ENCODE measurements around the gene KAZN.

The KAZN gene

GRCh38 chr1:15060104-15060503, 461.6 kb downstream of the KAZN start:
- no peak overlapping the region for H2AFZ ChIP-seq (ENCODE audit: low read length)
- H3K4me3 ChIP-seq (ENCODE audit: low read length) = no peak overlapping the region
- H3K36me3 ChIP-seq (replicated peaks; ENCODE audit: insufficient read depth, low read length) = no peaks in the 10 kb centered on the region
- no peaks in the 10 kb centered on the region for H3K27me3 ChIP-seq (replicated peaks; ENCODE audit: insufficient read depth, low read length)
- H3F3A ChIP-seq (ENCODE audit: insufficient read depth, low read length) = no peaks in the 10 kb centered on the region
- H3K9me3 ChIP-seq (replicated peaks; ENCODE audit: insufficient read depth, low read length) = no peaks in the 10 kb centered on the region
- no peak overlapping the region for H3K4me2 ChIP-seq (ENCODE audit: low read depth, low read length)
- no peak overlapping the region for H3K27ac ChIP-seq (ENCODE audit: low read length)
- H4K20me1 ChIP-seq (ENCODE audit: insufficient read depth, low read length) = no peaks in the 10 kb centered on the region
- DNase-seq = no peak
- no peaks in the 10 kb centered on the region for H3K79me2 ChIP-seq (ENCODE audit: low read length)
- H3K4me1 ChIP-seq (ENCODE audit: low read length) = no peaks in the 10 kb centered on the region
- no peak overlapping the region for H3K9ac ChIP-seq (ENCODE audit: low read length)
- H3K9me2 ChIP-seq (replicated peaks; ENCODE audit: insufficient read depth, low read length) = no peaks in the 10 kb centered on the region
- TF ChIP-seq EZH2phosphoT487 (IDR thresholded peaks at IDR 0.05; ENCODE audit: low read length) (no peak), CTCF (IDR thresholded peaks at IDR 0.05; ENCODE audit: low read length) (no peak), EZH2 (optimal IDR thresholded peaks at IDR 0.05; ENCODE audit: low read depth, low read length) (no peak)

GRCh38 chr1:15062479-15063099, 464.1 kb downstream of the KAZN start:
- H3K9me3 ChIP-seq (replicated peaks; ENCODE audit: insufficient read depth, low read length) = no peaks in the 10 kb centered on the region
- H2AFZ ChIP-seq (ENCODE audit: low read length) = no peak overlapping the region
- H3K4me3 ChIP-seq (ENCODE audit: low read length) = no peak overlapping the region
- no peak overlapping the region for H3K27ac ChIP-seq (ENCODE audit: low read length)
- H4K20me1 ChIP-seq (ENCODE audit: insufficient read depth, low read length) = no peaks in the 10 kb centered on the region
- H3K4me1 ChIP-seq (ENCODE audit: low read length) = no peaks in the 10 kb centered on the region
- no peaks in the 10 kb centered on the region for H3K27me3 ChIP-seq (replicated peaks; ENCODE audit: insufficient read depth, low read length)
- no peaks in the 10 kb centered on the region for H3K79me2 ChIP-seq (ENCODE audit: low read length)
- H3K9ac ChIP-seq (ENCODE audit: low read length) = no peak overlapping the region
- H3K36me3 ChIP-seq (replicated peaks; ENCODE audit: insufficient read depth, low read length) = no peaks in the 10 kb centered on the region
- peak; percentile 20 for DNase-seq
- H3K9me2 ChIP-seq (replicated peaks; ENCODE audit: insufficient read depth, low read length) = no peaks in the 10 kb centered on the region
- no peak overlapping the region for H3K4me2 ChIP-seq (ENCODE audit: low read depth, low read length)
- no peaks in the 10 kb centered on the region for H3F3A ChIP-seq (ENCODE audit: insufficient read depth, low read length)
- TF ChIP-seq CTCF (IDR thresholded peaks at IDR 0.05; ENCODE audit: low read length) (peak; percentile 78), EZH2phosphoT487 (IDR thresholded peaks at IDR 0.05; ENCODE audit: low read length) (no peak)

DNA sequence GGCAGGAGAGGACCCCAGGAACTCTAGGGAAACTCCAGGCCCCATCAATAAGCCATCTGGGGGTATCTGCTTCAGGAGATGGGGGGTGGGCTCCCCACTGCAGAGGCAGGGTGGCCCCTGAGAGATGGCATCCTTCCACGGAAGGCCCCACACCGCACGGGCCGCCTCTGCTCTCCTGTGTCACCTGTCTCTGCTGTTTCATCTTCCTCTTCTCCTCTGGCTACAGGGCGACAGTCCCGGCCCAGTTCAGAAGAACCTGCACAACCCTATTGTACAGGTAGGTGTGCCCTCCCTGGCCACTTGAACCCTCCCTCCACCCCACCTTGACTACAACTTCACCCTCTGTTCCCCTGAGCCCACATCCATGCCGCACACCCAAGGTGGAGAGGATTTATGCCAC, 464.9 kb downstream of the KAZN start:
- no peaks in the 10 kb centered on the region for H3F3A ChIP-seq (ENCODE audit: insufficient read depth, low read length)
- TF ChIP-seq CTCF (IDR thresholded peaks at IDR 0.05; ENCODE audit: low read length) (no peak), EZH2 (optimal IDR thresholded peaks at IDR 0.05; ENCODE audit: low read depth, low read length) (no peak), EZH2phosphoT487 (IDR thresholded peaks at IDR 0.05; ENCODE audit: low read length) (no peak)
- no peaks in the 10 kb centered on the region for H3K9me3 ChIP-seq (replicated peaks; ENCODE audit: insufficient read depth, low read length)
- no peaks in the 10 kb centered on the region for H3K36me3 ChIP-seq (replicated peaks; ENCODE audit: insufficient read depth, low read length)
- no peaks in the 10 kb centered on the region for H3K79me2 ChIP-seq (ENCODE audit: low read length)
- no peak overlapping the region for H3K4me2 ChIP-seq (ENCODE audit: low read depth, low read length)
- no peak overlapping the region for H2AFZ ChIP-seq (ENCODE audit: low read length)
- H3K9me2 ChIP-seq (replicated peaks; ENCODE audit: insufficient read depth, low read length) = no peaks in the 10 kb centered on the region
- no peak overlapping the region for H3K4me3 ChIP-seq (ENCODE audit: low read length)
- no peaks in the 10 kb centered on the region for H3K27me3 ChIP-seq (replicated peaks; ENCODE audit: insufficient read depth, low read length)
- H3K27ac ChIP-seq (ENCODE audit: low read length) = no peak overlapping the region
- H4K20me1 ChIP-seq (ENCODE audit: insufficient read depth, low read length) = no peaks in the 10 kb centered on the region
- DNase-seq = no peak
- H3K4me1 ChIP-seq (ENCODE audit: low read length) = no peaks in the 10 kb centered on the region
- no peak overlapping the region for H3K9ac ChIP-seq (ENCODE audit: low read length)

Measured in MM.1S (cell line).